SU-DHL-6 (cell line): ENCODE results near the gene KLF16.
A peak's percentile ranks its signal among the peaks of the same experiment; 100 is the strongest.

Source experiments
- H2AFZ ChIP-seq: fragments of 200-600 bp; sonication (generic); 2 replicates; pipeline ENCODE4 v1.6.1; 2014; ENCODE audit warnings: low read depth, mild to moderate bottlenecking, moderate library complexity, mixed read lengths, antibody characterized with exemption, low read length; ENCODE audit not compliant: severe bottlenecking
- H3F3A ChIP-seq: fragments of 200-600 bp; shearing (Covaris generic); 2 replicates; pipeline ENCODE4 v1.6.0; 2016; ENCODE audit warnings: antibody characterized with exemption, mild to moderate bottlenecking; ENCODE audit not compliant: insufficient read depth
- H3K27ac ChIP-seq: fragments of 200-600 bp; sonication (generic); 2 replicates; pipeline ENCODE4 v1.5.1; 2016; ENCODE audit warnings: low read depth, mild to moderate bottlenecking, low read length, moderate library complexity, mixed read lengths
- H3K27me3 ChIP-seq: fragments of 200-600 bp; sonication (generic), shearing (Covaris generic); 2 replicates; pipeline ENCODE4 v1.6.0; 2014; ENCODE audit warnings: mild to moderate bottlenecking, low read length
- H3K36me3 ChIP-seq: fragments of 200-600 bp; sonication (generic); 2 replicates; pipeline ENCODE4 v1.6.1; 2014; ENCODE audit warnings: mild to moderate bottlenecking, low read length, mixed read lengths
- H3K4me2 ChIP-seq: fragments of 300-600, 200-600 bp; shearing (Covaris generic), sonication (generic); 2 replicates; pipeline ENCODE4 v1.6.0; 2014; ENCODE audit warnings: low read length, low read depth, mild to moderate bottlenecking; ENCODE audit not compliant: poor library complexity, severe bottlenecking
- H3K4me3 ChIP-seq: fragments of 200-600 bp; sonication (generic); 2 replicates; pipeline ENCODE4 v1.5.1; 2014; ENCODE audit warnings: antibody characterized with exemption, low read length, mild to moderate bottlenecking, mixed read lengths; ENCODE audit not compliant: insufficient read depth, poor library complexity, severe bottlenecking
- H3K79me2 ChIP-seq: fragments of 200-600 bp; sonication (generic); 2 replicates; pipeline ENCODE4 v1.6.1; 2014; ENCODE audit warnings: mild to moderate bottlenecking, low read length, moderate library complexity; ENCODE audit not compliant: insufficient read depth
- H3K9ac ChIP-seq: fragments of 200-600 bp; sonication (generic); 2 replicates; pipeline ENCODE4 v1.7.0; 2014; ENCODE audit warnings: mild to moderate bottlenecking, low read length
- H3K9me2 ChIP-seq: fragments of 200-600 bp; sonication (generic); replicated peaks from 2 replicates; pipeline ENCODE4 v1.6.1; 2014; ENCODE audit warnings: low read length; ENCODE audit not compliant: insufficient read depth
- H3K9me3 ChIP-seq: fragments of 200-600 bp; sonication (generic); 2 replicates; pipeline ENCODE4 v1.6.1; 2014; ENCODE audit warnings: low read length, mixed read lengths; ENCODE audit not compliant: insufficient read depth
- H4K20me1 ChIP-seq: fragments of 200-600 bp; sonication (generic); 2 replicates; pipeline ENCODE4 v1.6.1; 2014; ENCODE audit warnings: low read depth, mild to moderate bottlenecking, antibody characterized with exemption, low read length, moderate library complexity, mixed read lengths
- CTCF ChIP-seq: fragments of 200-600 bp; sonication (generic); IDR thresholded peaks from one replicate; pipeline ENCODE4 v1.5.1; 2017; ENCODE audit warnings: antibody characterized with exemption, mild to moderate bottlenecking, low read length, moderate library complexity; ENCODE audit not compliant: insufficient read depth, poor library complexity, severe bottlenecking
- EZH2phosphoT487 ChIP-seq: fragments of 200-600 bp; sonication (generic), shearing (Covaris generic); conservative IDR thresholded peaks from 2 replicates; pipeline ENCODE4 v1.6.1; 2018; ENCODE audit warnings: mild to moderate bottlenecking, antibody characterized with exemption, low read length, moderate library complexity, mixed read lengths

The KLF16 gene

GRCh38 chr19:1854542-1855039, 8.8 kb downstream of the KLF16 start:
- H3K36me3 ChIP-seq = no peaks in the 10 kb centered on the region
- peaks cover 43% of the 10 kb centered on the region for H3K79me2 ChIP-seq
- H3K4me3 ChIP-seq = no peak overlapping the region
- H3K27me3 ChIP-seq = no peaks in the 10 kb centered on the region
- H3K9me3 ChIP-seq = no peaks in the 10 kb centered on the region
- H3K27ac ChIP-seq = no peak overlapping the region
- H3K9me2 ChIP-seq = no peaks in the 10 kb centered on the region
- H3K4me2 ChIP-seq = no peak overlapping the region
- H3K9ac ChIP-seq = no peak overlapping the region
- no peak for TF ChIP-seq CTCF
- peaks cover 4% of the 10 kb centered on the region; the same call in 1 of the 2 replicates for H4K20me1 ChIP-seq
- H3F3A ChIP-seq = peaks cover 16% of the 10 kb centered on the region; the same call in 1 of the 2 replicates
- no peak overlapping the region for H2AFZ ChIP-seq

GRCh38 chr19:1854039-1854541, 9.3 kb downstream of the KLF16 start:
- Histone ChIP-seq H4K20me1 (peaks cover 4% of the 10 kb centered on the region; the same call in 1 of the 2 replicates), H3F3A (peaks cover 20% of the 10 kb centered on the region), H3K27me3 (no peaks in the 10 kb centered on the region), H3K4me3 (no peak overlapping the region), H3K36me3 (no peaks in the 10 kb centered on the region), H3K9me2 (no peaks in the 10 kb centered on the region), H3K9me3 (no peaks in the 10 kb centered on the region), H3K79me2 (peaks cover 39% of the 10 kb centered on the region), H3K27ac (no peak overlapping the region), H3K4me2 (no peak overlapping the region), H2AFZ (no peak overlapping the region), H3K9ac (no peak overlapping the region)
- no peak for TF ChIP-seq EZH2phosphoT487
- TF ChIP-seq CTCF = no peak

GRCh38 chr19:1853295-1854038, 9.9 kb downstream of the KLF16 start:
- 0 out of 2 replicates have a peak overlapping the region, but pooled peaks have one; percentile 12 for H3K27ac ChIP-seq
- no peaks in the 10 kb centered on the region for H3K9me3 ChIP-seq
- H3K9ac ChIP-seq = no peak overlapping the region
- no peaks in the 10 kb centered on the region for H3K36me3 ChIP-seq
- no peaks in the 10 kb centered on the region for H3K9me2 ChIP-seq
- H3K4me3 ChIP-seq = no peak overlapping the region
- TF ChIP-seq CTCF (peak; percentile 82), EZH2phosphoT487 (no peak)
- H4K20me1 ChIP-seq = peaks cover 4% of the 10 kb centered on the region; the same call in 1 of the 2 replicates
- H2AFZ ChIP-seq = no peak overlapping the region
- H3K79me2 ChIP-seq = peaks cover 39% of the 10 kb centered on the region
- peak overlapping the region; percentile 10 for H3K4me2 ChIP-seq
- H3K27me3 ChIP-seq = no peaks in the 10 kb centered on the region
- peaks cover 21% of the 10 kb centered on the region for H3F3A ChIP-seq
